GM18867 (cell line): Measurements from ENCODE around the gene BRME1.
A peak's percentile ranks its signal among the peaks of the same experiment; 100 is the strongest.

Experiments used
- ATAC-seq: cut with Tn5 transposase; IDR thresholded peaks from one replicate; pipeline ENCODE4 v1.9.1; 2021; ENCODE audit warnings: mild to moderate bottlenecking, moderate library complexity; ENCODE audit not compliant: unreplicated experiment

BRME1 gene

GRCh38 chr19:13833330-13834243, 72.3 kb downstream of the BRME1 start:
- peak; percentile 84 for ATAC-seq
